OCI-LY3 (cell line): ENCODE results near the gene TNS3.

ENCODE experiments used
- H2AFZ ChIP-seq: fragments of 200-600, 300-600 bp; shearing (Covaris generic); 2 replicates; pipeline ENCODE4 v1.6.0; 2014; ENCODE audit warnings: antibody characterized with exemption, low read depth, low read length
- H3K27ac ChIP-seq: fragments of 200-600, 300-600 bp; sonication (generic); 2 replicates; pipeline ENCODE4 v1.5.1; 2014; ENCODE audit warnings: mild to moderate bottlenecking, low read length, moderate library complexity, mixed read lengths
- H3K27me3 ChIP-seq: fragments of 200-600, 300-600 bp; sonication (generic); 2 replicates; pipeline ENCODE4 v1.6.1; 2014; ENCODE audit warnings: low read depth, low read length, mixed read lengths
- H3K36me3 ChIP-seq: fragments of 200-600, 300-600 bp; sonication (generic); replicated peaks from 2 replicates; pipeline ENCODE3; 2014; ENCODE audit warnings: low read depth, low read length, mixed read lengths
- H3K4me1 ChIP-seq: fragments of 300-600, 200-600 bp; sonication (generic); 2 replicates; pipeline ENCODE4 v1.6.1; 2014; ENCODE audit warnings: low read length, mixed read lengths
- H3K4me2 ChIP-seq: fragments of 200-600, 300-600 bp; sonication (generic); 2 replicates; pipeline ENCODE4 v1.6.1; 2014; ENCODE audit warnings: low read length, mixed read lengths
- H3K4me3 ChIP-seq: fragments of 300-600, 200-600 bp; sonication (generic); 2 replicates; pipeline ENCODE4 v1.5.1; 2014; ENCODE audit warnings: antibody characterized with exemption, mild to moderate bottlenecking, low read length, moderate library complexity
- H3K79me2 ChIP-seq: fragments of 300-600, 200-600 bp; shearing (Covaris generic); 2 replicates; pipeline ENCODE4 v1.6.1; 2014; ENCODE audit warnings: mild to moderate bottlenecking, low read length, mixed read lengths
- H3K9ac ChIP-seq: fragments of 300-600, 200-600 bp; shearing (Covaris generic); 2 replicates; pipeline ENCODE4 v1.6.0; 2014; ENCODE audit warnings: mild to moderate bottlenecking, low read length, moderate library complexity
- H3K9me3 ChIP-seq: fragments of 200-600, 300-600 bp; shearing (Covaris generic); 2 replicates; pipeline ENCODE4 v1.6.1; 2014; ENCODE audit warnings: low read length, mixed read lengths; ENCODE audit not compliant: insufficient read depth
- H4K20me1 ChIP-seq: fragments of 200-600, 300-600 bp; sonication (generic); 2 replicates; pipeline ENCODE4 v1.6.1; 2016; ENCODE audit warnings: low read length, mixed read lengths; ENCODE audit not compliant: insufficient read depth
- CTCF ChIP-seq: fragments of 200-600, 300-600 bp; sonication (generic); IDR thresholded peaks from 2 replicates; pipeline ENCODE4 v1.5.1; 2014; ENCODE audit warnings: antibody characterized with exemption, low read length, low read depth
- EZH2phosphoT487 ChIP-seq: fragments of 200-600 bp; shearing (Covaris generic); IDR thresholded peaks from 2 replicates; pipeline ENCODE4 v1.6.1; 2018; ENCODE audit warnings: antibody characterized with exemption, mixed run types, low read depth

TNS3 gene

GRCh38 chr7:47380325-47381133 is 201.4 kb downstream of the TNS3 start:
- Histone ChIP-seq H3K4me1 (no peaks in the 10 kb centered on the region), H2AFZ (no peak overlapping the region), H3K4me2 (no peak overlapping the region), H3K27me3 (no peaks in the 10 kb centered on the region), H3K36me3 (no peaks in the 10 kb centered on the region), H3K9me3 (no peaks in the 10 kb centered on the region), H3K27ac (no peak overlapping the region), H4K20me1 (no peaks in the 10 kb centered on the region), H3K79me2 (no peaks in the 10 kb centered on the region), H3K4me3 (no peak overlapping the region), H3K9ac (no peak overlapping the region)
- TF ChIP-seq EZH2phosphoT487 (no peak), CTCF (no peak)

GRCh38 chr7:47379629-47380324 is 202.1 kb downstream of the TNS3 start:
- H3K27ac ChIP-seq: no peak overlapping the region
- H3K4me2 ChIP-seq: no peak overlapping the region
- H3K79me2 ChIP-seq: no peaks in the 10 kb centered on the region
- H3K4me1 ChIP-seq: no peaks in the 10 kb centered on the region
- no peak overlapping the region for H2AFZ ChIP-seq
- TF ChIP-seq CTCF (no peak), EZH2phosphoT487 (no peak)
- no peak overlapping the region for H3K4me3 ChIP-seq
- no peaks in the 10 kb centered on the region for H3K36me3 ChIP-seq
- no peaks in the 10 kb centered on the region for H3K27me3 ChIP-seq
- H3K9ac ChIP-seq: no peak overlapping the region
- H3K9me3 ChIP-seq: no peaks in the 10 kb centered on the region
- no peaks in the 10 kb centered on the region for H4K20me1 ChIP-seq

- H3K27me3 ChIP-seq: no peaks in the 10 kb centered on the region
- H3K36me3 ChIP-seq: no peaks in the 10 kb centered on the region
- no peak overlapping the region for H3K9ac ChIP-seq
- no peak overlapping the region for H3K4me2 ChIP-seq
- no peak overlapping the region for H2AFZ ChIP-seq
- H3K79me2 ChIP-seq: no peaks in the 10 kb centered on the region
- no peaks in the 10 kb centered on the region for H4K20me1 ChIP-seq
- H3K4me3 ChIP-seq: no peak overlapping the region
- no peaks in the 10 kb centered on the region for H3K9me3 ChIP-seq
- no peak overlapping the region for H3K27ac ChIP-seq
- H3K4me1 ChIP-seq: no peaks in the 10 kb centered on the region
- TF ChIP-seq EZH2phosphoT487 (no peak), CTCF (no peak)
Observed at GRCh38 chr7:47378728-47379395, 203.0 kb downstream of the TNS3 start.

GRCh38 chr7:47377741-47378140 is 204.2 kb downstream of the TNS3 start:
- H3K9me3 ChIP-seq: no peaks in the 10 kb centered on the region
- no peak overlapping the region for H3K27ac ChIP-seq
- H3K4me3 ChIP-seq: no peak overlapping the region
- H2AFZ ChIP-seq: no peak overlapping the region
- H3K36me3 ChIP-seq: no peaks in the 10 kb centered on the region
- no peak overlapping the region for H3K4me2 ChIP-seq
- no peak for TF ChIP-seq EZH2phosphoT487
- TF ChIP-seq CTCF: no peak
- no peaks in the 10 kb centered on the region for H3K79me2 ChIP-seq
- no peaks in the 10 kb centered on the region for H4K20me1 ChIP-seq
- no peak overlapping the region for H3K9ac ChIP-seq
- no peaks in the 10 kb centered on the region for H3K27me3 ChIP-seq
- H3K4me1 ChIP-seq: no peaks in the 10 kb centered on the region
